GOT3 (cell line): Measurements from ENCODE around the gene SPDYE5.

Experiments
- DNase-seq: peaks from one replicate; lab custom pipeline; 2025; ENCODE audit warnings: mixed read lengths; lab: John Stamatoyannopoulos, UW

Gene SPDYE5

DNA sequence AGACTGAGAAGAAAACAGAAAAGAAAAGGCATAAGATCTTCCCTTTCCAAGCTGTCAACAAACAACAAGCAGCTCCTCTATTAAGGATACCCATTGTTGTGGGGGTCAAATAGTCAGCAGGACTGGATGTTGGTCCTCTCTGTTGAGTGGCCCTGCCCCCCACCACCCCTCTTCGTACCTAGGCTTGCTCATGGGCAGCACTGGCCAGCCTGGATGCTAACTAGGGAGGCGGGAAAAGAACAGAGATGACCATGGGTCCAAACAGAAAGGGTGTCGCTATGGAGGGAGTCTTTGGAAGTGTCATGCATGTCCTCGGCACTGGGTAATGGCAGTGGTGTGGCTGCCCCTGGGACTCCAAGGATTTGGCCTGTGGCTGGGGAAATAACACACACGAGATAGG lies 45.6 kb downstream of the SPDYE5 start:
- DNase-seq = no peak

DNA sequence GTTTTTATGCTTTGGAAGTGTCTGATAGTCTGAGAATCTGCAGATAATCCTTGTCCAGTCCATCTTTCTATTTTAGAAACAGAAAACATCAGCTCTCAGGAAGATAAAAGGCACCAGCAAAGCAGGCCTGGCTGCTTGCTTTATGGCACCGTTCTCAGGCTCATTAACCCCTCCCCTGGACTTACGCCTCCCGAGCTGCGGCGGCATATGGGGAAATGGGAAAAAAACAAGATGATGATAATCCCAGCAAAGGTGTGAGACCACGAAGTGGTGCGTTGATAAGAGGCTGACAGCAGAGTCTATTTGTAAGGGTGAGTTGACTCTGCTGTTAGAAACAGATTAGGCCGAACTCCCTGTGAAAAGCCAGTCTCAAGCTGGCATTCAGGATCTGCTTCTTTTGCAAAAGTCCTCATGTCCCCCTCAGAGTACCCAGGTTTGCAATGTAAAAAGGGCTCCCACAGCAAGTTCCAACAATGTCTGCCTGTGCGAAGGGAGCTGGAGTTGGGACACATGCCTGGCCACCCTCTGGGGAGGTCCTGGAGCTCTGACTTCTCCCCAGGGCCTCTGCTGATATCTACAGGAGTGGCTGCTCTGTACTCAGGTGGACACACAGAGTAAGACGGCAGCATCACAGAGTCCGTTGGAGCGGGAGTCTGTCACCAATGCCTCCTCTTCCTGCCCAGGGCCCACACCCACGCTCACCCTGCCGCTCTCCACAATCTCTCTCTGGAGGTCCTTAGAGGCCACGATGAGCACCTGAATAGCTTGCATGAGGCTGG lies 54.3 kb downstream of the SPDYE5 start:
- no peak for DNase-seq
